Measurements from ENCODE around the gene TRIM65.

Gene TRIM65

DNA sequence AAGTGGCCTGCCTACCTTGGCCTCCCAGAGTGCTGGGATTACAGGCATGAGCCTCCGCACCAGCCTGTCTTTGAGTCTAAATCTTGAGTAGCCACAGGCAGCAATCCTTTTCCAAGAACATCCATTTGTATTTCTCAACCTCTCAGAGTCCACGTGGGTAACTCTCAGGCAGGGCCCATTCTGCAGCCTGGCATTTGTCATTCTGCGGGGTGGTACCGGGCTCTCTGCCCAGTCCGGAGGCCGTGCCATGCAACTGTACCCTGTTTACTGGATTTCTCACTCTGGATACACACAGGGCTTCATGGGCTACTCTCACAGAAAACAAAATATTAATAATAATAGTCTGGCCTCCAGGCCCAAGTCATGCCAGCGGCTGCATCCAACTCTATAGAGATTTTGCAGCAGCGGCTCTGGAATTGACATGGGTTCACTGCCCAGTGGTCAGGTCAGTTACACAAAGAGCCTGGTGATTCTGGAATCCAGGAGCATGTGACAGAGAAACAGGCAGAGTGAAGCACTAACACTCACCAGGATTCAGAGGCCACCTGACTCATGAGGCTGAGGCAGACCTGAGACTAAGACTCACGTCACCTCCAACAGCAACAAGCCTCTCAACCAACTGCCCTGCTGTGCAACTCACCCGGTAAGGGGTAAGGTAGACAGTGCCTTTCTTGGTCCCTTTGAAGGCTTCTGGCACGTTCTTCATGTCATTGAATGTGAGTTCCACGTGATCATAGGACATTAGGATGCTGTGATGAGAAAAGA lies 45.6 kb downstream of the TRIM65 start:
- no peak for DNase-seq

DNA sequence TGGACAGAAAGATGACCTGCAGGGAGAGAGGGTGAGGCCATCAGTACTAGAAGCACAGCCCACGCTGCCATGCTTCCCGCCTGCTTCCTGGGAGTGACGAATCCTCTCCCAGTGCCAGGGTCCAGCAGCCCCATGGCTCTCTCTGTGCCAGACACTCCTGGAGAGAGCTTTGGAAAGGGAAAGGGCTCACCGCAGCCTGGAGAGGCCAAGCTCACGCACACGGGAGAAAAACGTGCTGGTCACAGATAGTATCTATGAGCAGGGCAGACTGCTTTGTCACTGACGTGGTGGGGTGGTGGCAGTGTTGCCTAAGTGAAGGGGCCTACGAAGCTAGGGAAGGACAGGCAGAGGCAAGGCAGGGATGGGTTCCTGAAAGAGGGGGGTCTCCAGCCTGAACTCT lies 47.0 kb downstream of the TRIM65 start:
- DNase-seq, result no peak

DNA sequence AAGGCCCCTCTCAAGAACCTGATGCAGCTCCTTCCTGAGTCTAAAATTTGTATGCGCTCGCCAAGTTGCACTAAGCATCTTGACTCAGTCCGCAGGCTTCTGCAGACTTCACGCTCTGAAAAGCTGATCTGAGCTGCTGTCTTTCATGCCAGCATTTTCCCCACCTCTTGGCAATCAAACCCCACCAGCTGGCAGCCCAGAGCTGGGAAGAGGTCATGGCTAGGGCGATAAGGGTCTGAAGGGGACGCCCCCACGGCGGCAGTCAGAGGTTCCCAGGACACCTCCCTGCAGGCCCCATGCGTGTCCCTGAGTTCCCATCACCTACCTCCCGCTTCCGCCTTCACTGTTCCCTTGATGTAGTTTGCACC lies 47.5 kb downstream of the TRIM65 start:
- DNase-seq, result no peak

GRCh38 chr17:75848523-75849278 lies 48.0 kb downstream of the TRIM65 start:
- peak; percentile 91 for DNase-seq

DNA sequence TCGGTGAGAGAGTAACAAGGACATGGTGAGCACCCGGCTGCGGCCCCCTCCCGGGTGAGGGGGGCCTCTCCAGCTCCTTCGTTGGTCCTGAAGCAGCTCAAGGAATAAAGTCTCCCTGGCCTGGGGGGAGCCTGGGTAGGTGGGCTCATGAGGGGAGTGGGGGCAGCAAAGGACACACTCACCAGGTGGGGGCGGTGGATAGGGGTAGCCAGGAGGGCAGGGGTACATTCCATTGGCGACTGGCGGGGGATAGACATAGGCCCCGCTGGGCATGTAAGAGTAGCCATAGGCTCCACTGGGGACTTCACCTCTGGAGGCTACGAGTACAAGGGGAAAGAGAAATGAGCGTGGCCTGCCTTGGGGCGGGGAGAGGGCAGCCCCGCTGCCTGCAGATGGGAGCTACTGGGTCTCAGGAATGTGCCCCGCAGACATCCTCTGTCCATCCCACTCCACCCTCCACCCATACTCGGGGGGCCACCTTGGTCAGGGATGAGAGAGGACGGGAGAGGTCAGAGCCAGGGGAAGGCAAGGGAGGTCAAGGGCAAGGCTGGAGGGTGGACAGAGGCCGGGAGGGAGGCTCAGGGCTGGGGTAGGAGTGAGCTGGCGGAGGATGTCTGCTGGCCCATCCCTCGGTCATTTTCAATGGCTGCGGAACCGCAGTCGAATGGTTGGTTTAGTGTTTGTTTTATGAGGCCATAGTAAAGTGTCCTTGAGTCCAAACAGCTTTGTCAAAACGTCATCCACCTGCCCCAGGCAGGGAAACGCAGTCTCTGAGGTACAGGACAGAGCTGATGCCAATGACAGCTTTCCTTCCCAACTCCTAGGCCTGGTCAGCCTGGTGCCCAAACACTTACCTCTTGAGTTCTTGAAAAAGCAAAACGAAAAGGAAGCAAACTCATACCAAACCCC lies 48.9 kb downstream of the TRIM65 start:
- DNase-seq, result no peak

- DNase-seq, result no peak
Observed at GRCh38 chr17:75846692-75847613, 49.8 kb downstream of the TRIM65 start.

- DNase-seq, result no peak
Observed at GRCh38 chr17:75845933-75846691, 50.6 kb downstream of the TRIM65 start.

GRCh38 chr17:75845058-75845711 lies 51.6 kb downstream of the TRIM65 start:
- DNase-seq, result peak; percentile 48

- DNase-seq, result no peak
Observed at GRCh38 chr17:75844530-75845057, 52.2 kb downstream of the TRIM65 start.

DNA sequence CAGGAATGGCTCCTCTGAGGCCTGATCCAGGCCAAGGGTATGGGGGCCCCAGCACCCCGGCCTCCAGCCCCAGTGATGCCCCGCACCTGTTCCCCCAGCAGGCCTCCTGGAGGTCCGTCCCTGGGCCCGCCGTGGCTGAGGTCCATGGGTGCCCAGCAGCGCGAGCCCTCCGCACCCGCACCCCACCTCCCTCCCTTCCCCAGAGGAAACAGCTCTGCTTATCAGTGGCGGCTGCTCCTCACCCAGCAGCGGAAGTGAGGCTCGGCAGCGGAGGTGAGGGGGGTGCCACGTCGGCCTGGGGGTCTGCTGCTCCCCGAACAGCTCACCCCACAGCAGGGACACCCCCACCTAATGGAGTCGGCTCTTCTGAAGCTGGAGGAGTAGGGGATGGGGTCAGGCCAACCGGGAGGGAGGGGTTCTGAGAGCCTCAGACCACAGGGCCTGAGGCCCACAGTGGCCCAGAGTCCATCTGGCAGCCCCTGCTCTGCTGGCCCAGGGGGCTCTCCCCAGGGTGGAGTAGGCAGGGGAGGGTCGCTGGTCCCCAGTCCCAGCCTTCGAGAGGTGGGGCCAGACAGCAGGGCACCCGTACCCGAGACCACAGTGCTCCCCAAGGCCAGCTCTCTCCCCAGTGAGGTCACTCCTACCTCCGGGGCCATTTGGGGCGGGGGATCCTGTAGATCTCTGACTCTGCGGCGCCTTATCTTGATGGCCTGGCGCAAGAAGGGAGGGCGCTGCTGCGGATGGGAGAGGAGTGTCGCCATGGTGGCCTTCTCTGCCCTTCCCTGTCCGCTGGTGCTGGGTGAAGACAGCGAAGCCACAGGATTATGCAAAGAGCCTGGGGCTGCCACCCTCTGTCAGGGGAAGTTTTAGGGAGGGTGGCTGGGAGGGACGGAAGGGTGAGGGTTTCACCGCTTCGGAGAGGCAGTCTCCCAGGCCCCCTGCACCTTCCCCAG lies 52.9 kb downstream of the TRIM65 start, which contains the start of gene UNC13D:
UNC13D (minus strand) TSS at position 828 of the 953 bp plus-strand sequence; CDS start at position 761, 67 bp downstream.
- DNase-seq, result peak; percentile 55

- DNase-seq, result no peak
Observed at GRCh38 chr17:75842963-75843576, 53.7 kb downstream of the TRIM65 start.

DNA sequence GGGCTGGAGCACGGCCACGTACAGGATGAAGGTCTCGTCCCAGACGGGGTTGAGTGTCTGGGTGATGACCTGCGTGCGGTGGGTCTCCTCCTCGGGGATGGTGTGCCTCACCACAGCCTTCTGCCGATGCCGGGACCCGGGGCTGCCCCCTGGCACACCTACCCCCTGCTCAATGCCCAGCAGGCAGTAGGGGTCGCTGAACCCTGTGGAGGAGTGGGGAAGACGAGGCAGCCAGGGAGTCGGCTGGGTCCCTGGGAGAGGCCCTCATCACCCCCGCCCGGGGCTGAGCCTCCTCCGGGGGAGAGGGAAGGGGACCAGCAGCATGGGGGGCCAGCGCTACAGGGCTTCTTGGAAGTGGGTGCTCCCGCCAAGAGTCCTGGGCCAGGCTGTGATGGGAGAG lies 54.3 kb downstream of the TRIM65 start:
- DNase-seq, result no peak

- no peak for DNase-seq
Observed at GRCh38 chr17:75840799-75841164, 56.0 kb downstream of the TRIM65 start.

GRCh38 chr17:75839942-75840798 lies 56.6 kb downstream of the TRIM65 start:
- DNase-seq, result no peak

All from T-helper 9 cell (primary cell).